Ishikawa (cell line): Measurements from ENCODE around the gene PRR14.

Experiments
- CEBPB ChIP-seq: IDR thresholded peaks from 2 replicates; pipeline ENCODE4 v1.6.1; 2012
- CREB1 ChIP-seq: IDR thresholded peaks from 2 replicates; pipeline ENCODE4 v1.6.1; 2012; ENCODE audit warnings: low read depth
- EGR1 ChIP-seq: IDR thresholded peaks from 2 replicates; pipeline ENCODE4 v1.6.1; 2012
- EP300 ChIP-seq: IDR thresholded peaks from 2 replicates; pipeline ENCODE4 v1.6.1; 2012; ENCODE audit warnings: borderline replicate concordance
- FOXM1 ChIP-seq: IDR thresholded peaks from 2 replicates; pipeline ENCODE4 v1.6.1; 2012; ENCODE audit warnings: low read depth, borderline replicate concordance
- MAX ChIP-seq: IDR thresholded peaks from 2 replicates; pipeline ENCODE4 v1.6.1; 2012
- NFIC ChIP-seq: IDR thresholded peaks from 2 replicates; pipeline ENCODE4 v1.6.1; 2012
- RAD21 ChIP-seq: IDR thresholded peaks from 2 replicates; pipeline ENCODE4 v1.6.1; 2012; ENCODE audit warnings: low read depth
- REST ChIP-seq: IDR thresholded peaks from 2 replicates; pipeline ENCODE4 v1.6.1; 2012; ENCODE audit warnings: low read depth, mild to moderate bottlenecking
- TAF1 ChIP-seq: IDR thresholded peaks from 2 replicates; pipeline ENCODE4 v1.6.1; 2012; ENCODE audit warnings: low read depth, mild to moderate bottlenecking
- TCF12 ChIP-seq: IDR thresholded peaks from 2 replicates; pipeline ENCODE4 v1.6.1; 2012; ENCODE audit warnings: low read depth
- TEAD4 ChIP-seq: IDR thresholded peaks from 2 replicates; pipeline ENCODE4 v1.6.1; 2012
- USF1 ChIP-seq: IDR thresholded peaks from 2 replicates; pipeline ENCODE4 v1.6.1; 2012
- YY1 ChIP-seq: IDR thresholded peaks from 2 replicates; pipeline ENCODE4 v1.6.1; 2012; ENCODE audit warnings: low read depth
- ZBTB7A ChIP-seq: IDR thresholded peaks from 2 replicates; pipeline ENCODE4 v1.6.1; 2012; ENCODE audit warnings: low read depth

Gene PRR14

GRCh38 chr16:30668393-30668792 lies 17.6 kb downstream of the PRR14 start:
- TF ChIP-seq ZBTB7A (no peak), REST (no peak), TEAD4 (no peak), MAX (no peak), YY1 (no peak), EP300 (no peak), FOXM1 (no peak), USF1 (no peak), CEBPB (no peak), RAD21 (no peak), EGR1 (no peak), TCF12 (no peak), CREB1 (no peak), NFIC (no peak)

GRCh38 chr16:30669026-30669902 lies 18.5 kb downstream of the PRR14 start:
- no peak for TF ChIP-seq YY1
- no peak for TF ChIP-seq REST
- no peak for TF ChIP-seq RAD21
- no peak for TF ChIP-seq ZBTB7A
- TF ChIP-seq EP300 = no peak
- no peak for TF ChIP-seq TEAD4
- TF ChIP-seq TAF1 = no peak
- TF ChIP-seq EGR1 = no peak
- no peak for TF ChIP-seq FOXM1
- no peak for TF ChIP-seq TCF12
- no peak for TF ChIP-seq CEBPB
- no peak for TF ChIP-seq CREB1
- TF ChIP-seq NFIC = no peak
- no peak for TF ChIP-seq MAX
- no peak for TF ChIP-seq USF1

- TF ChIP-seq NFIC (no peak), MAX (no peak), REST (no peak), CREB1 (no peak), EP300 (no peak), USF1 (no peak), TCF12 (no peak)
These were observed 19.4 kb downstream of the PRR14 start for GRCh38 chr16:30669903-30670824.
